ENCODE measurements around the gene SLC23A1. TPM values are rescaled to one million over a fixed set of nuclear protein-coding genes. Genes with fewer than 3 reads are reported as not detected.

Gene SLC23A1
- total RNA-seq, 4 donors from 2014 or later: 1.5 to 4.1 (median 2.6) TPM

DNA sequence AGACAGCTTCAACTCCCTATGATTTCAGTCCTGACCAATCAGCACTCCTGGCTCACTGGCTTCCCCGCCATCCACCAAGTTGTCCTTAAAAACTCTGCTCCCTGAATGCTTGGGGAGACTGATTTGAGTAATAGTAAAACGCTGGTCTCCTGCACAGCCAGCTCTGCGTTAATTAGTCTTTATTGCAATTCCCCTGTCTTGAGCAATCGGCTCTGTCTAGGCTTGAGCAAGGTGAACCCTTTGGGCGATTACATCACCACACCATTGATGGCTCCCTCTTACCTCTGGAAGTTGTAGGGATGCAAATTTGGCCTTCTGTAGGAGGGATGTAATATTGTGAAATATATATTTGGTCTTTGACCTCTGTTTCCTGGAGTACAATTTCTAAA is 2.9 kb upstream of the SLC23A1 start:
- DNase-seq (ENCODE audit: low spot score in 2 of 2): peak in 1 of 2 donors; percentile 75
- intact Hi-C loops (cut with DNase I; ENCODE audit: low total_unique reads): no loop called here
- TF ChIP-seq, protein P1, sequence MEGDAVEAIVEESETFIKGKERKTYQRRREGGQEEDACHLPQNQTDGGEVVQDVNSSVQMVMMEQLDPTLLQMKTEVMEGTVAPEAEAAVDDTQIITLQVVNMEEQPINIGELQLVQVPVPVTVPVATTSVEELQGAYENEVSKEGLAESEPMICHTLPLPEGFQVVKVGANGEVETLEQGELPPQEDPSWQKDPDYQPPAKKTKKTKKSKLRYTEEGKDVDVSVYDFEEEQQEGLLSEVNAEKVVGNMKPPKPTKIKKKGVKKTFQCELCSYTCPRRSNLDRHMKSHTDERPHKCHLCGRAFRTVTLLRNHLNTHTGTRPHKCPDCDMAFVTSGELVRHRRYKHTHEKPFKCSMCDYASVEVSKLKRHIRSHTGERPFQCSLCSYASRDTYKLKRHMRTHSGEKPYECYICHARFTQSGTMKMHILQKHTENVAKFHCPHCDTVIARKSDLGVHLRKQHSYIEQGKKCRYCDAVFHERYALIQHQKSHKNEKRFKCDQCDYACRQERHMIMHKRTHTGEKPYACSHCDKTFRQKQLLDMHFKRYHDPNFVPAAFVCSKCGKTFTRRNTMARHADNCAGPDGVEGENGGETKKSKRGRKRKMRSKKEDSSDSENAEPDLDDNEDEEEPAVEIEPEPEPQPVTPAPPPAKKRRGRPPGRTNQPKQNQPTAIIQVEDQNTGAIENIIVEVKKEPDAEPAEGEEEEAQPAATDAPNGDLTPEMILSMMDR (IDR thresholded peaks at IDR 0.05): no peak
- TF ChIP-seq POLR2A (IDR thresholded peaks at IDR 0.05): no peak
- 54 to 83% methylated on average over 5 of the region's 5 CpGs for WGBS, 2 donors
- no peak overlapping the region for H3K4me3 ChIP-seq (ENCODE audit: low read depth, poor library complexity, severe bottlenecking)

DNA sequence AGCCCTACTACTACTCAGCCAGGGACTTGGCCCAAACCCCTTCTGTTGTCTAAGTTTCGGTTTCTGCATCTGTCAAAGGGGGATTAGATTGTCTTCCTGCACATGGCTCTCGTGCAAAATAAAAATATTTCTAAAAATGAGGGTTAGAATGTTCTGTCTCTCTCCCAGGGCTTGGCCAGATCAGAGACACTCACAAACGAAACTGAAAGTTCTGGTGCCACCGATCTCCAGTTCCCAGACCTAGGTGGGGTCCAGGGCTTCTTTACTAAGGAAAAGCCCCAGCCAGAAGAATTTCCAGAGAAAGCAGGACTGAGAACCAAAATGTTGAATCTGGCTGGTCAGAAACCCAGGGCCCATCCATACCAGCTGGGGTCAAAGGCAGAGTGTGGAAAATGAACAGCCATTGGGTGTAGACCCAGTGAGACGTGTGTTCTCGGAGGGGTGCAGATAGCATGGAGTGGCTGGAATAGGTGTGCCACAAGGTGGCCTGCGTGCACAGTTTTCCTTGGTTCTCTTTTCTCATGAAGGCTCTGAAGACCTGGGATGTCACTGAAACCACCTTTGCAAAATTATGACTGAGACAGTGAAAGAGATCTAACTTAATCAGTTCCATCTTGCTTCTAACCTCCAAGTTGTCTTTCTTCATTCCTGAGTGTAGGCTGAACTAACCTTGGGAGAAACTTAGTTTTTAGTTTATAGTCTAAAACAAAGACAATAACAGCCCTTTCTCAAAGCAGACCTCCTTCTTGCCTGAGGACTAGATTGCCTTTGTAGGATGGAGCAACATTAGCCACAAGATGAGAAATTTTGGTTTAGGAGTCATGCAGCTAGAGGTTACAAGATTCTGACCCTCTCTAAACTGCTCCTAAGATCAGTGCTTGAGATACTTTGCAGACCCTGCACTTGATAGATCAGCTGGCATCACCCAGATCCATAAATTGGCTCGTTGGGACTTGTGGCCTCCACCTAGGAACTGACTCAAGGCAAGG is 2.3 kb upstream of the SLC23A1 start:
- intact Hi-C loops (cut with DNase I; ENCODE audit: low total_unique reads): no loop called here
- DNase-seq (ENCODE audit: low spot score in 2 of 2): no peak
- TF ChIP-seq, protein P1 (IDR thresholded peaks at IDR 0.05): no peak
- no peak for TF ChIP-seq POLR2A (IDR thresholded peaks at IDR 0.05)
- 39 to 47% methylated on average over 8 of the region's 8 CpGs for WGBS, 2 donors
- no peak overlapping the region for H3K4me3 ChIP-seq (ENCODE audit: low read depth, poor library complexity, severe bottlenecking)

DNA sequence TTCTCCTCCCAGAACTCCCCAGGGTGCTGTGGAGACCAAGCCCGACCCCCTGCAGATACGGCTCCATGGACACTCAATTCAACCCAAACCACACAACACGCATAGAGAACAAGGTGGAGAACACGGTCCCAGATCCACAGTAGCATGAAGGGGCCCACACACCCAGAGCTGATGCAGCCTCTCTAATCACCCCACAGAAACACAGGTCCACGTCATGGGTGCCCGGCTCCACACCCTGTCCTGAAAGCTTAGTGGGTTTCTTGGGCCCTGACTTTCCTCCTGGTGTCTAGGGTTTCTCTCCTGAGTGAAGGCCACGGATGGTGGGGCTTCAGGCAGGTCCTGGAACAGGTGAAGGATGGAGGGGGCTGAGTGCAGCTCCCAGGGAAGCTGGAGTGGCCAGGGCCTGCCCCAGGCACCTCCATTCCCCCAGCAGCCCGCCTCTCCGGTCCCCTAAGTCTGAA is 1.5 kb upstream of the SLC23A1 start:
- 45 to 53% methylated on average over 8 to 9 of the region's 9 CpGs for WGBS, 2 donors
- no peak overlapping the region for H3K4me3 ChIP-seq (ENCODE audit: low read depth, poor library complexity, severe bottlenecking)
- intact Hi-C loops (cut with DNase I; ENCODE audit: low total_unique reads): no loop called here
- DNase-seq (ENCODE audit: low spot score in 2 of 2): peak in 1 of 2 donors; percentile 77
- TF ChIP-seq, protein P1 (IDR thresholded peaks at IDR 0.05): no peak

DNA sequence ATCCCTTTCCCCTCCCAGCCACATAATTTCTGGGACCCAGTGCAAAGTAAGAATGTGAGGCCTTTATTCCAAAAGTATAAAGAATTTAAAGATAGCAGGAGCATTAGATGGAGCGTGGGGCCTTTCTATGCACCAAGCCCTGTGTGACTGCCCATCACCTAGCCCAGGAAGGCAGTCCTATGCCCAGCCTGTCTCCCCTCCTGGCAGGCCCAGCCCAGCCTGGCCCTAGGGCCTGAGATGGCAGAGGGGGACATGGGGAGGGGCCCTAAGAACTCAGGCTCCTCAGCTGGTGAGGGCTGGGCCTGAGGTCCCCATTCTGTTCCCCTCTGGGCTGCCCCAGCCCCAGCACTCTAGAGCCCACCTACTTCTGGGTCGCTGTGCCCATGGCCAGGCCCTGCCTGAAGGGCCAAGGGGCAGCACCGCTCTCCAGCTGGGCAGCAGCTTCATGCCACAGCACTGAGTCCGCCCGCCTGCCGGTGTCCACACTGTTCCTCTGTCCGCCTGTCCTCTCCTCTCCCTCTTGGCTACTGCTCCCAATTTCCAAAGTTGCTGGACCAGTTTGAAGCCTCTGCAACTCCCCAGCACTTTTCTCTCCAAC is 995 bp upstream of the SLC23A1 start:
- H3K4me3 ChIP-seq (ENCODE audit: low read depth, poor library complexity, severe bottlenecking): no peak overlapping the region
- TF ChIP-seq, protein P1 (IDR thresholded peaks at IDR 0.05): no peak
- no peak for TF ChIP-seq POLR2A (IDR thresholded peaks at IDR 0.05)
- intact Hi-C loops (cut with DNase I; ENCODE audit: low total_unique reads): no loop called here
- no peak for DNase-seq (ENCODE audit: low spot score in 2 of 2)
- WGBS, 2 donors: 62 to 66% methylated on average over 7 of the region's 7 CpGs

DNA sequence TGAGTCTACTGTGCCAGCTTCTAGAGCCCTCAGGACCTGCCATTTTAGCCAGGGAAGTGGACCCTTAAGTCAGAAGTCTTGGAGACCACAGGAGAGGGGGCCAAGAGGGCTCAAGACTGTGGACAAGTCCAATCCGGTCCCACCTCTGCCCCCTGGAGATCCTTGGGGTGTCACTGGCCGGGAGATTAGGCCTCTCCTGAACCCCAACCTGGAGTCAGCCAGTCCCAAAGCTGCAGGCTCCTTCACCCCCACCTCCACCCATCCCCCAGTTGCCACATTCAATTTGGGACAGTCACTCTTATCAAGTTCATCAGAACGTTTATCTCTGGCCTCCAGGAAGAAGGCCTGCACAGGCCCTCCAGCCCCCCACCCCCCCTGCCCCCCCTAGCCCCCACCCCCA is 290 bp downstream of the SLC23A1 start:
- DNase-seq (ENCODE audit: low spot score in 2 of 2): no peak
- no peak overlapping the region for H3K4me3 ChIP-seq (ENCODE audit: low read depth, poor library complexity, severe bottlenecking)
- TF ChIP-seq POLR2A (IDR thresholded peaks at IDR 0.05): no peak
- TF ChIP-seq, protein P1 (IDR thresholded peaks at IDR 0.05): no peak
- intact Hi-C loops (cut with DNase I; ENCODE audit: low total_unique reads): no loop called here
- 64 to 65% methylated on average over 3 of the region's 3 CpGs for WGBS, 2 donors
